Muscle of back (tissue), 11 donors: Measurements from ENCODE around the gene BATF3. TPM values are rescaled to one million over a fixed set of nuclear protein-coding genes. Genes with fewer than 3 reads are reported as not detected.
A peak's percentile ranks its signal among the peaks of the same experiment; 100 is the strongest.
"Not testable (repeated sequence)": the region's sequence is repeated elsewhere in the genome, so short reads cannot be mapped to it uniquely, and the experiment has no call there.

Experiments
- DNase-seq, 3 donors: peaks; one replicate each; pipeline versions ENCODE4 v3.0.0 to v3.0.0-alpha.2; 2013
- polyA plus RNA-seq, 10 donors: library from polyadenylated mRNA; unstranded; fragments of 120-200 nt; gene quantifications; one replicate each; pipeline ENCODE4 v1.2.1, GENCODE V29; 2013; ENCODE audit not compliant: insufficient read length in 10 of 10

BATF3 gene
- polyA plus RNA-seq, 10 donors: 0.94 to 2.7 (median 1.6) TPM

- DNase-seq: not testable (repeated sequence)
Measured at GRCh38 chr1:212711974-212712373, 12.3 kb upstream of the BATF3 start.

- no peak for DNase-seq
Measured at GRCh38 chr1:212710566-212710965, 10.9 kb upstream of the BATF3 start.

- DNase-seq: no peak
Measured at GRCh38 chr1:212703991-212704564, 4.4 kb upstream of the BATF3 start.

- no peak for DNase-seq
Measured at GRCh38 chr1:212702672-212703071, 3.0 kb upstream of the BATF3 start.

GRCh38 chr1:212701910-212702309 lies 2.3 kb upstream of the BATF3 start:
- DNase-seq: no peak

GRCh38 chr1:212700892-212701819 lies 1.5 kb upstream of the BATF3 start:
- peak in 2 of 3 donors; percentile 76 to 85 for DNase-seq

GRCh38 chr1:212700223-212700891 lies 717 bp upstream of the BATF3 start:
- peak in 2 of 3 donors; percentile 25 to 58 for DNase-seq

- DNase-seq: peak in 2 of 3 donors; percentile 22 to 67
Measured at GRCh38 chr1:212699104-212699624, 476 bp downstream of the BATF3 start.

GRCh38 chr1:212698467-212699103 lies 1.1 kb downstream of the BATF3 start:
- DNase-seq: no peak

- no peak for DNase-seq
Measured at GRCh38 chr1:212696721-212697331, 2.8 kb downstream of the BATF3 start.

- DNase-seq: no peak
Measured at GRCh38 chr1:212692774-212693644, 6.6 kb downstream of the BATF3 start.

GRCh38 chr1:212691561-212692071 lies 8.0 kb downstream of the BATF3 start:
- DNase-seq: no peak

- no peak for DNase-seq
Measured at GRCh38 chr1:212690816-212691403, 8.7 kb downstream of the BATF3 start.

- DNase-seq: no peak
Measured at GRCh38 chr1:212689758-212690529, 9.7 kb downstream of the BATF3 start.

- DNase-seq: no peak
Measured at GRCh38 chr1:212689196-212689725, 10.4 kb downstream of the BATF3 start.

GRCh38 chr1:212688341-212689047 lies 11.1 kb downstream of the BATF3 start:
- peak in 1 of 3 donors; percentile 48 for DNase-seq

GRCh38 chr1:212687811-212688210 lies 11.8 kb downstream of the BATF3 start:
- no peak for DNase-seq

- DNase-seq: no peak
Measured at GRCh38 chr1:212686591-212686990, 13.0 kb downstream of the BATF3 start.
